H1 (cell line): ENCODE results near the gene GABARAPL2. TPM values are rescaled to one million over a fixed set of nuclear protein-coding genes. Genes with fewer than 3 reads are reported as not detected.

Source experiments
- BACH1 ChIP-seq: IDR thresholded peaks from 2 replicates; pipeline ENCODE4 v1.6.1; 2012; ENCODE audit warnings: low read length, improper control_type of control experiment
- TAF1 ChIP-seq: IDR thresholded peaks from 2 replicates; pipeline ENCODE4 v1.6.1; 2011; ENCODE audit warnings: mild to moderate bottlenecking, low read depth, low read length
- polyA plus RNA-seq, 7 experiments: library from polyadenylated mRNA; depleted of rRNA in 3 of 7; stranded (reverse) in 5 of 7; unstranded in 2 of 7; fragments of >200 nt in 5 of 7; fragments of 200-250 nt in 2 of 7; gene quantifications; 1 replicate in 5 of 7; 2 replicates in 1 of 7; 4 replicates in 1 of 7; pipeline versions ENCODE4 v1.2.1 to v1.2.3, GENCODE V29; 2011 to 2013; ENCODE audit warnings: missing spikeins in 2 of 7, mixed read lengths in 2 of 7
- total RNA-seq: library from RNA; stranded (reverse); fragmentation: NEBNext Ultra II Directional; extraction: Animal tissue kit (Norgen Biotek cat#: 25700); gene quantifications from 2 replicates; pipeline ENCODE4 v1.2.1, GENCODE V29; 2021
- TF ChIP-seq, protein P1 (sequence below): fragments of 300-600 bp; sonication (generic); IDR thresholded peaks from 2 replicates; pipeline ENCODE4 v1.7.1; 2012; ENCODE audit warnings: low read length, moderate library complexity, mild to moderate bottlenecking, inconsistent platforms; ENCODE audit not compliant: insufficient replicate concordance

Gene GABARAPL2
- total and polyA plus RNA-seq, 2 of the 8 experiments (the other 6 are each of a cell fraction or from before 2014, with no cell fraction given): 65.8 to 71.3 TPM

DNA sequence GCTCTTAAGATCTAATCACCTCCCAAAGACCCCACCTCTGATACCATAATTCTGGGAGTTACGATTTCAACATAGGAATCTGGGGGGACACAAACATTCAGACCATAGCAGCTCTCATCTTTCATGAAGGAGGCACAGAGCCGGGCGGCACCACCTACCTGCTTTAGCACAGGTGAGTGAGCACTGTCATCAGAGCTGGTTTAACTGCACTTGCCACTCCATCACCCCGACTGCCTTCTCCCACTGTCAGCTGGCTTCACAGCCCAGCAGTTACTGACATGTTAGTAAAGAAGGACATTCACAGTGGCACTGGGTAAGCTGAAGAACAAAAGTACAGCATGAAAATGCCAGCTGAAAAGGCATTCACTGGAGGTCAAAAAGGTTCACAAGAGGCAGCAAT is 22.5 kb downstream of the GABARAPL2 start (continued):
- TF ChIP-seq, protein P1, sequence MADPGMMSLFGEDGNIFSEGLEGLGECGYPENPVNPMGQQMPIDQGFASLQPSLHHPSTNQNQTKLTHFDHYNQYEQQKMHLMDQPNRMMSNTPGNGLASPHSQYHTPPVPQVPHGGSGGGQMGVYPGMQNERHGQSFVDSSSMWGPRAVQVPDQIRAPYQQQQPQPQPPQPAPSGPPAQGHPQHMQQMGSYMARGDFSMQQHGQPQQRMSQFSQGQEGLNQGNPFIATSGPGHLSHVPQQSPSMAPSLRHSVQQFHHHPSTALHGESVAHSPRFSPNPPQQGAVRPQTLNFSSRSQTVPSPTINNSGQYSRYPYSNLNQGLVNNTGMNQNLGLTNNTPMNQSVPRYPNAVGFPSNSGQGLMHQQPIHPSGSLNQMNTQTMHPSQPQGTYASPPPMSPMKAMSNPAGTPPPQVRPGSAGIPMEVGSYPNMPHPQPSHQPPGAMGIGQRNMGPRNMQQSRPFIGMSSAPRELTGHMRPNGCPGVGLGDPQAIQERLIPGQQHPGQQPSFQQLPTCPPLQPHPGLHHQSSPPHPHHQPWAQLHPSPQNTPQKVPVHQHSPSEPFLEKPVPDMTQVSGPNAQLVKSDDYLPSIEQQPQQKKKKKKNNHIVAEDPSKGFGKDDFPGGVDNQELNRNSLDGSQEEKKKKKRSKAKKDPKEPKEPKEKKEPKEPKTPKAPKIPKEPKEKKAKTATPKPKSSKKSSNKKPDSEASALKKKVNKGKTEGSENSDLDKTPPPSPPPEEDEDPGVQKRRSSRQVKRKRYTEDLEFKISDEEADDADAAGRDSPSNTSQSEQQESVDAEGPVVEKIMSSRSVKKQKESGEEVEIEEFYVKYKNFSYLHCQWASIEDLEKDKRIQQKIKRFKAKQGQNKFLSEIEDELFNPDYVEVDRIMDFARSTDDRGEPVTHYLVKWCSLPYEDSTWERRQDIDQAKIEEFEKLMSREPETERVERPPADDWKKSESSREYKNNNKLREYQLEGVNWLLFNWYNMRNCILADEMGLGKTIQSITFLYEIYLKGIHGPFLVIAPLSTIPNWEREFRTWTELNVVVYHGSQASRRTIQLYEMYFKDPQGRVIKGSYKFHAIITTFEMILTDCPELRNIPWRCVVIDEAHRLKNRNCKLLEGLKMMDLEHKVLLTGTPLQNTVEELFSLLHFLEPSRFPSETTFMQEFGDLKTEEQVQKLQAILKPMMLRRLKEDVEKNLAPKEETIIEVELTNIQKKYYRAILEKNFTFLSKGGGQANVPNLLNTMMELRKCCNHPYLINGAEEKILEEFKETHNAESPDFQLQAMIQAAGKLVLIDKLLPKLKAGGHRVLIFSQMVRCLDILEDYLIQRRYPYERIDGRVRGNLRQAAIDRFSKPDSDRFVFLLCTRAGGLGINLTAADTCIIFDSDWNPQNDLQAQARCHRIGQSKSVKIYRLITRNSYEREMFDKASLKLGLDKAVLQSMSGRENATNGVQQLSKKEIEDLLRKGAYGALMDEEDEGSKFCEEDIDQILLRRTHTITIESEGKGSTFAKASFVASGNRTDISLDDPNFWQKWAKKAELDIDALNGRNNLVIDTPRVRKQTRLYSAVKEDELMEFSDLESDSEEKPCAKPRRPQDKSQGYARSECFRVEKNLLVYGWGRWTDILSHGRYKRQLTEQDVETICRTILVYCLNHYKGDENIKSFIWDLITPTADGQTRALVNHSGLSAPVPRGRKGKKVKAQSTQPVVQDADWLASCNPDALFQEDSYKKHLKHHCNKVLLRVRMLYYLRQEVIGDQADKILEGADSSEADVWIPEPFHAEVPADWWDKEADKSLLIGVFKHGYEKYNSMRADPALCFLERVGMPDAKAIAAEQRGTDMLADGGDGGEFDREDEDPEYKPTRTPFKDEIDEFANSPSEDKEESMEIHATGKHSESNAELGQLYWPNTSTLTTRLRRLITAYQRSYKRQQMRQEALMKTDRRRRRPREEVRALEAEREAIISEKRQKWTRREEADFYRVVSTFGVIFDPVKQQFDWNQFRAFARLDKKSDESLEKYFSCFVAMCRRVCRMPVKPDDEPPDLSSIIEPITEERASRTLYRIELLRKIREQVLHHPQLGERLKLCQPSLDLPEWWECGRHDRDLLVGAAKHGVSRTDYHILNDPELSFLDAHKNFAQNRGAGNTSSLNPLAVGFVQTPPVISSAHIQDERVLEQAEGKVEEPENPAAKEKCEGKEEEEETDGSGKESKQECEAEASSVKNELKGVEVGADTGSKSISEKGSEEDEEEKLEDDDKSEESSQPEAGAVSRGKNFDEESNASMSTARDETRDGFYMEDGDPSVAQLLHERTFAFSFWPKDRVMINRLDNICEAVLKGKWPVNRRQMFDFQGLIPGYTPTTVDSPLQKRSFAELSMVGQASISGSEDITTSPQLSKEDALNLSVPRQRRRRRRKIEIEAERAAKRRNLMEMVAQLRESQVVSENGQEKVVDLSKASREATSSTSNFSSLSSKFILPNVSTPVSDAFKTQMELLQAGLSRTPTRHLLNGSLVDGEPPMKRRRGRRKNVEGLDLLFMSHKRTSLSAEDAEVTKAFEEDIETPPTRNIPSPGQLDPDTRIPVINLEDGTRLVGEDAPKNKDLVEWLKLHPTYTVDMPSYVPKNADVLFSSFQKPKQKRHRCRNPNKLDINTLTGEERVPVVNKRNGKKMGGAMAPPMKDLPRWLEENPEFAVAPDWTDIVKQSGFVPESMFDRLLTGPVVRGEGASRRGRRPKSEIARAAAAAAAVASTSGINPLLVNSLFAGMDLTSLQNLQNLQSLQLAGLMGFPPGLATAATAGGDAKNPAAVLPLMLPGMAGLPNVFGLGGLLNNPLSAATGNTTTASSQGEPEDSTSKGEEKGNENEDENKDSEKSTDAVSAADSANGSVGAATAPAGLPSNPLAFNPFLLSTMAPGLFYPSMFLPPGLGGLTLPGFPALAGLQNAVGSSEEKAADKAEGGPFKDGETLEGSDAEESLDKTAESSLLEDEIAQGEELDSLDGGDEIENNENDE: no peak
- TF ChIP-seq BACH1 (no peak), TAF1 (no peak)
